ENCODE results near the gene CARNS1. TPM values are rescaled to one million over a fixed set of nuclear protein-coding genes. Genes with fewer than 3 reads are reported as not detected.

CARNS1 gene
- total and polyA plus RNA-seq, 2 experiments from 2014 or later = 0.38 to 0.43 TPM

- Histone ChIP-seq H3K4me3 (no peak overlapping the region), H3F3A (ENCODE audit: insufficient read depth) (no peaks in the 10 kb centered on the region; the same call in 1 of the 2 replicates), H4K20me1 (ENCODE audit: insufficient read depth) (no peaks in the 10 kb centered on the region), H2AFZ (no peak overlapping the region), H3K9me3 (ENCODE audit: low read depth) (no peaks in the 10 kb centered on the region), H3K27ac (no peak overlapping the region), H3K4me1 (ENCODE audit: insufficient read depth) (no peaks in the 10 kb centered on the region), H3K9ac (no peak overlapping the region), H3K9me2 (ENCODE audit: insufficient read depth) (no peaks in the 10 kb centered on the region), H3K4me2 (ENCODE audit: unreplicated experiment) (no peak overlapping the region), H3K79me2 (ENCODE audit: insufficient read depth) (peaks cover 11% of the 10 kb centered on the region), H3K36me3 (ENCODE audit: low read depth) (no peaks in the 10 kb centered on the region; the same call in 1 of the 2 replicates), H3K27me3 (replicated peaks; ENCODE audit: insufficient read depth) (no peaks in the 10 kb centered on the region)
- 87 to 89% methylated on average over 19 to 26 of the region's 26 CpGs for WGBS, 2 experiments (ENCODE audit: low coverage in 1 of 2, low lambda C conversion rate in 2 of 2, missing lambda C conversion rate in 2 of 2)
- DNase-seq = no peak
- no peak for TF ChIP-seq EZH2phosphoT487 (IDR thresholded peaks at IDR 0.05; ENCODE audit: insufficient read depth, low read depth)
- TF ChIP-seq EZH2 (IDR thresholded peaks at IDR 0.05; ENCODE audit: insufficient read depth, poor library complexity, severe bottlenecking) = no peak
- in situ Hi-C loops (cut with MboI) = no loop called here
Measured at GRCh38 chr11:67435031-67435726, 19.7 kb downstream of the CARNS1 start.

- H4K20me1 ChIP-seq (ENCODE audit: insufficient read depth) = no peaks in the 10 kb centered on the region
- WGBS, 2 experiments (ENCODE audit: low coverage in 1 of 2, low lambda C conversion rate in 2 of 2, missing lambda C conversion rate in 2 of 2) = 89 to 92% methylated on average over 26 to 31 of the region's 38 CpGs
- H3K9me3 ChIP-seq (ENCODE audit: low read depth) = no peaks in the 10 kb centered on the region
- H3K27ac ChIP-seq = no peak overlapping the region
- H3K79me2 ChIP-seq (ENCODE audit: insufficient read depth) = peaks cover 4% of the 10 kb centered on the region; the same call in 1 of the 2 replicates
- no peak overlapping the region for H3K4me2 ChIP-seq (ENCODE audit: unreplicated experiment)
- in situ Hi-C loops (cut with MboI) = no loop called here
- H3K9ac ChIP-seq = no peak overlapping the region
- H3K36me3 ChIP-seq (ENCODE audit: low read depth) = no peaks in the 10 kb centered on the region; the same call in 1 of the 2 replicates
- H3K4me3 ChIP-seq = no peak overlapping the region
- no peaks in the 10 kb centered on the region for H3K4me1 ChIP-seq (ENCODE audit: insufficient read depth)
- H3K27me3 ChIP-seq (replicated peaks; ENCODE audit: insufficient read depth) = no peaks in the 10 kb centered on the region
- H3K9me2 ChIP-seq (ENCODE audit: insufficient read depth) = no peaks in the 10 kb centered on the region
- TF ChIP-seq EZH2phosphoT487 (IDR thresholded peaks at IDR 0.05; ENCODE audit: insufficient read depth, low read depth) (no peak), EZH2 (IDR thresholded peaks at IDR 0.05; ENCODE audit: insufficient read depth, poor library complexity, severe bottlenecking) (no peak)
- H3F3A ChIP-seq (ENCODE audit: insufficient read depth) = no peaks in the 10 kb centered on the region; the same call in 1 of the 2 replicates
- no peak overlapping the region for H2AFZ ChIP-seq
- no peak for DNase-seq
Measured at GRCh38 chr11:67435727-67436458, 20.4 kb downstream of the CARNS1 start.

DNA sequence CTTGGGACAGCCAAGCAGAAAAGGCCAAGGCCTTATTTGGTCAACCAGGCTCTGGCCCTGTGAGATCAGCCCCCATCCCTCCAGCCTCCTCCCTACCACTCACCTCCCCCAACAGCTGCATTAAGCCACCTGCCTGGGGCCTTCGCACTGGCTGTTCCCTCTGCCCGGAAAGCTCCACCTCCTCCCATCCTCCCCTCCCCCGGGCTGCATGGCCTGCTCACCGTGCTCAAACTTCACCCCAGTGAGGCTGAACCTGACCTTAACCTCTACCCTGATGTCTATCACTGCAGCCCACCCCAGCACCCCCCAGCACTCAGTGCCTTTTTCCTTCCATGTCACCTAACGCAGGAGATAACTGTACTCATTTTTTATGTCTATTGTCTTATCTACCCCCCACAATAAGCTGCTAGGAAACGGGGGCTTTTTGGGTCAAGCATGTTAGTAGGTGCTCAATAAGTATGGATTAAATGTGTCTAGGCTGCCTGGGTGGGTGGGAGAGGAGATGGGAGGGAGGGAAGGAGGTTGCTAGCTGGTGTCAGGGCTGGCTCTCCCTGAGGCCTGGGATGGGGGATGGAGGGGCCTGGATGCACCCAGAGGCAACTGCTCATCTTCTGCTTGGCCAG, 21.1 kb downstream of the CARNS1 start:
- Histone ChIP-seq H3K27me3 (replicated peaks; ENCODE audit: insufficient read depth) (no peaks in the 10 kb centered on the region), H2AFZ (no peak overlapping the region), H3F3A (ENCODE audit: insufficient read depth) (no peaks in the 10 kb centered on the region; the same call in 1 of the 2 replicates), H3K79me2 (ENCODE audit: insufficient read depth) (no peaks in the 10 kb centered on the region), H3K9ac (no peak overlapping the region), H3K4me2 (ENCODE audit: unreplicated experiment) (no peak overlapping the region), H3K9me3 (ENCODE audit: low read depth) (no peaks in the 10 kb centered on the region), H3K27ac (no peak overlapping the region), H3K4me1 (ENCODE audit: insufficient read depth) (no peaks in the 10 kb centered on the region), H3K4me3 (no peak overlapping the region), H3K9me2 (ENCODE audit: insufficient read depth) (no peaks in the 10 kb centered on the region), H3K36me3 (ENCODE audit: low read depth) (no peaks in the 10 kb centered on the region; the same call in 1 of the 2 replicates), H4K20me1 (ENCODE audit: insufficient read depth) (no peaks in the 10 kb centered on the region)
- 68 to 72% methylated on average over 6 of the region's 6 CpGs for WGBS, 2 experiments (ENCODE audit: low coverage in 1 of 2, low lambda C conversion rate in 2 of 2, missing lambda C conversion rate in 2 of 2)
- no peak for DNase-seq
- TF ChIP-seq EZH2phosphoT487 (IDR thresholded peaks at IDR 0.05; ENCODE audit: insufficient read depth, low read depth) = no peak
- TF ChIP-seq EZH2 (IDR thresholded peaks at IDR 0.05; ENCODE audit: insufficient read depth, poor library complexity, severe bottlenecking) = no peak
- in situ Hi-C loops (cut with MboI) = no loop called here

DNA sequence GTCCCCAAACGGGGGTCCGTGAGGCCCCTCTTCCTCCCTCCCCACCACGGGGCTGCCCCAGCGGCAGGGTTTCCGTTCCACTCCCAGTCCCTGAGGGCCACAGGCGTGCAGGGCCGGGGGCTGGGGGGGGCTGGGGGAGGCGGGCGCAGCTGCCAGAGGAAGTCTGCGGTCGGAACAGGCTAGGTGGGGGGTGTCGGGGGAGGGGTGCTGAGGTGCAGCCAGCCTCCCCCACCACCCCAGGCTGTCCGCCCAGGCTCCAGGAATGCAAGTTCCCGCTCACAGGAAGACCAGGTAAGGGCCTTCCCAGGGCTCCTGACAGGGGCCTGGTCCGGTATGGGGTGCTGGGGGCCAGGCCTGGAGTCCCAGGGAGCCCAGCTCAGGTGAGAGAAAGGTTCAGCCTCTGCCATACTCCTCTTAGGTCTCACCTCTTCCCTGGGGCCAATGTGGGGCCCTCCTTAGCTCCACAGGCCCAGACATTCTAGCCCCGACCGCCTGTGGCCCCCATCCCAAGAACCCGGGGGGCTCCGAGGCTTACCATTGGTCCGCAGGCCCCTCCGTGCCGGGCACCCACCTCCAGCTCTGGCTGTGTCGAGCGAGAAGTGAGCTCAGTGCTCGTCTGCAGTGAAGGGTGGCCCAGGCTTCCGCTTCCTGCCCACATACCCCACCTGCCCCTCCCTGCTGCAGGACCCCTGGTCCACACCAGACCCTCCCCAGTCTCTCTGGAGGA, 21.8 kb downstream of the CARNS1 start, which contains the start of gene PTPRCAP:
Gene PTPRCAP (minus strand): TSS at position 601 of the 727 bp plus-strand sequence. CDS start 63 bp downstream, at position 538.
- no peaks in the 10 kb centered on the region; the same call in 1 of the 2 replicates for H3F3A ChIP-seq (ENCODE audit: insufficient read depth)
- H3K27ac ChIP-seq = no peak within 1 kb of the TSS
- H3K9me3 ChIP-seq (ENCODE audit: low read depth) = no peaks in the 10 kb centered on the region
- H2AFZ ChIP-seq = no peak within 1 kb of the TSS
- WGBS, 2 experiments (ENCODE audit: low coverage in 1 of 2, low lambda C conversion rate in 2 of 2, missing lambda C conversion rate in 2 of 2) = 68 to 78% methylated on average over 19 to 26 of the region's 26 CpGs
- H3K4me3 ChIP-seq = no peak within 1 kb of the TSS
- no peaks in the 10 kb centered on the region for H3K4me1 ChIP-seq (ENCODE audit: insufficient read depth)
- TF ChIP-seq EZH2phosphoT487 (IDR thresholded peaks at IDR 0.05; ENCODE audit: insufficient read depth, low read depth) = no peak
- no peak for TF ChIP-seq EZH2 (IDR thresholded peaks at IDR 0.05; ENCODE audit: insufficient read depth, poor library complexity, severe bottlenecking)
- H3K79me2 ChIP-seq (ENCODE audit: insufficient read depth) = 0 out of 2 replicates have a peak, but pooled peaks cover 4% of the 10 kb centered on the region
- in situ Hi-C loops (cut with MboI) = no loop called here
- H4K20me1 ChIP-seq (ENCODE audit: insufficient read depth) = no peaks in the 10 kb centered on the region
- H3K9ac ChIP-seq = no peak within 1 kb of the TSS
- H3K36me3 ChIP-seq (ENCODE audit: low read depth) = no peaks in the 10 kb centered on the region; the same call in 1 of the 2 replicates
- no peak within 1 kb of the TSS for H3K4me2 ChIP-seq (ENCODE audit: unreplicated experiment)
- no peaks in the 10 kb centered on the region for H3K27me3 ChIP-seq (replicated peaks; ENCODE audit: insufficient read depth)
- H3K9me2 ChIP-seq (ENCODE audit: insufficient read depth) = no peaks in the 10 kb centered on the region
- DNase-seq = no peak
